ENCODE results near the gene COX19.
"Not testable (repeated sequence)": the region's sequence is repeated elsewhere in the genome, so short reads cannot be mapped to it uniquely, and the experiment has no call there.

COX19 gene

GRCh38 chr7:924541-925231 lies 50.7 kb downstream of the COX19 start:
- DNase-seq (ENCODE audit: low spot score) = no peak

GRCh38 chr7:924042-924441 lies 51.3 kb downstream of the COX19 start:
- not testable (repeated sequence) for DNase-seq (ENCODE audit: low spot score)

GRCh38 chr7:923108-924041 lies 52.0 kb downstream of the COX19 start:
- no peak for DNase-seq (ENCODE audit: low spot score)

GRCh38 chr7:922334-923107 lies 52.8 kb downstream of the COX19 start:
- no peak for DNase-seq (ENCODE audit: low spot score)

GRCh38 chr7:921581-922333 lies 53.6 kb downstream of the COX19 start:
- DNase-seq (ENCODE audit: low spot score) = no peak

GRCh38 chr7:921071-921461 lies 54.3 kb downstream of the COX19 start:
- DNase-seq (ENCODE audit: low spot score) = no peak

- no peak for DNase-seq (ENCODE audit: low spot score)
These were observed 54.8 kb downstream of the COX19 start for GRCh38 chr7:920351-921070.

GRCh38 chr7:919924-920341 lies 55.4 kb downstream of the COX19 start:
- DNase-seq (ENCODE audit: low spot score) = no peak

GRCh38 chr7:919114-919442 lies 56.3 kb downstream of the COX19 start:
- no peak for DNase-seq (ENCODE audit: low spot score)

- no peak for DNase-seq (ENCODE audit: low spot score)
These were observed 56.8 kb downstream of the COX19 start for GRCh38 chr7:918441-919113.

GRCh38 chr7:918118-918425 lies 57.3 kb downstream of the COX19 start:
- no peak for DNase-seq (ENCODE audit: low spot score)

- no peak for DNase-seq (ENCODE audit: low spot score)
These were observed 57.9 kb downstream of the COX19 start for GRCh38 chr7:917255-918117.

- DNase-seq (ENCODE audit: low spot score) = no peak
These were observed 58.9 kb downstream of the COX19 start for GRCh38 chr7:916291-916941.
